HCT116 (cell line): Measurements from ENCODE around the gene HSF4. TPM values are rescaled to one million over a fixed set of nuclear protein-coding genes. Genes with fewer than 3 reads are reported as not detected.

Source experiments
- ATAC-seq: fragments of 200-7000 bp; cut with Tn5 transposase; 2 replicates; pipeline ENCODE4 v1.9.1; 2020; ENCODE audit warnings: mild to moderate bottlenecking, moderate library complexity
- BruUV-seq: library from RNA; stranded (reverse); fragments of 400-500 nt; replicated peaks from 2 replicates; lab custom pipeline; 2021; lab: Mats Ljungman, UMichigan
- CTCF ChIA-PET: fragments of 300-600 bp; sonication (Branson Sonifier 250); formaldehyde crosslinking; loops from one replicate; lab custom pipeline; 2021; ENCODE audit warnings: antibody characterized with exemption; lab: Charles Lee
- POLR2A ChIA-PET: fragments of 300-600, 350-600 bp; sonication (Branson Sonifier 250); formaldehyde crosslinking; loops from one replicate; lab custom pipeline; 2021; ENCODE audit warnings: antibody characterized with exemption; lab: Charles Lee
- RAD21 ChIA-PET, 2 experiments: fragments of 300-600 bp; sonication (Branson Sonifier 250); formaldehyde crosslinking; loops; one replicate each; lab custom pipeline; 2023; ENCODE audit warnings: low total read pairs in 2 of 2; ENCODE audit not compliant: uncharacterized antibody in 2 of 2, unreplicated experiment in 2 of 2, low non-redundant PET in 1 of 2; lab: Charles Lee
- DNase-seq: peaks from one replicate; pipeline ENCODE4 v3.0.0-alpha.2; 2010; ENCODE audit warnings: low read depth, low spot score
- H2AFZ ChIP-seq: fragments of 200-600 bp; shearing (Covaris generic), sonication (generic); 2 replicates; pipeline ENCODE4 v1.6.1; 2017; ENCODE audit warnings: low read depth, mixed run types, mixed read lengths, antibody characterized with exemption, low read length; ENCODE audit not compliant: poor library complexity, severe bottlenecking
- H3K27ac ChIP-seq: 2 replicates; pipeline ENCODE4 v1.5.1; 2012; ENCODE audit warnings: low read depth, low read length
- H3K27me3 ChIP-seq: fragments of 200-600 bp; sonication (generic); 2 replicates; pipeline ENCODE4 v1.6.1; 2016; ENCODE audit warnings: mixed run types, low read length, mixed read lengths; ENCODE audit not compliant: insufficient read depth
- H3K36me3 ChIP-seq, 2 experiments: fragments of 200-500 bp in 1 of 2; fragments of 200-600 bp in 1 of 2; sonication (Bioruptor generic) in 1 of 2; sonication (generic) in 1 of 2; 2 replicates each; pipeline versions ENCODE4 v1.5.1 to v1.6.1; 2014 to 2016; ENCODE audit warnings: low read length in 2 of 2, inconsistent platforms in 1 of 2, mixed read lengths in 1 of 2, mixed run types in 1 of 2; ENCODE audit not compliant: insufficient read depth in 2 of 2, control insufficient read depth in 1 of 2
- H3K4me1 ChIP-seq, 2 experiments: fragments of 200-600 bp in 1 of 2; sonication (generic) in 1 of 2; 2 replicates each; pipeline versions ENCODE4 v1.5.1 to v1.6.1; 2012 to 2017; ENCODE audit warnings: low read length in 2 of 2, inconsistent platforms in 1 of 2, mild to moderate bottlenecking in 1 of 2, mixed read lengths in 1 of 2, mixed run types in 1 of 2, moderate library complexity in 1 of 2; ENCODE audit not compliant: insufficient read depth in 2 of 2, control insufficient read depth in 1 of 2
- H3K4me2 ChIP-seq: fragments of 200-600 bp; sonication (generic); 2 replicates; pipeline ENCODE4 v1.6.1; 2017; ENCODE audit warnings: mixed run types, low read length, mixed read lengths
- H3K4me3 ChIP-seq, 2 experiments: fragments of 200-600 bp in 1 of 2; sonication (generic) in 1 of 2; replicated peaks in 1 of 2; 2 replicates each; pipeline ENCODE4 v1.5.1; 2011 to 2016; ENCODE audit warnings: low read length in 2 of 2, control low read depth in 1 of 2, low read depth in 1 of 2, mild to moderate bottlenecking in 1 of 2, mixed read lengths in 1 of 2, mixed run types in 1 of 2
- H3K79me2 ChIP-seq: fragments of 200-600 bp; sonication (generic); 2 replicates; pipeline ENCODE4 v1.6.1; 2017; ENCODE audit warnings: mild to moderate bottlenecking, mixed run types, low read length, moderate library complexity, mixed read lengths; ENCODE audit not compliant: insufficient read depth
- H3K9ac ChIP-seq: fragments of 200-600 bp; sonication (generic); 2 replicates; pipeline ENCODE4 v1.6.1; 2016; ENCODE audit warnings: low read length, mixed read lengths
- H3K9me2 ChIP-seq: fragments of 200-600 bp; sonication (generic), shearing (Covaris generic); 2 replicates; pipeline ENCODE4 v1.6.1; 2017; ENCODE audit warnings: mixed run types, mild to moderate bottlenecking, moderate library complexity; ENCODE audit not compliant: insufficient read depth
- H3K9me3 ChIP-seq, 2 experiments: fragments of 200-500 bp in 1 of 2; fragments of 200-600 bp in 1 of 2; sonication (Bioruptor generic) in 1 of 2; sonication (generic) in 1 of 2; 2 replicates each; pipeline ENCODE4 v1.6.1; 2014 to 2017; ENCODE audit warnings: low read length in 2 of 2, mixed read lengths in 2 of 2, inconsistent platforms in 1 of 2, low read depth in 1 of 2, mild to moderate bottlenecking in 1 of 2, mixed run types in 1 of 2, moderate library complexity in 1 of 2; ENCODE audit not compliant: control insufficient read depth in 1 of 2, insufficient read depth in 1 of 2
- H4K20me1 ChIP-seq: fragments of 200-600 bp; sonication (generic), shearing (Covaris generic); 2 replicates; pipeline ENCODE4 v1.6.1; 2017; ENCODE audit warnings: mixed run types, mild to moderate bottlenecking, moderate library complexity; ENCODE audit not compliant: insufficient read depth
- ATF3 ChIP-seq: IDR thresholded peaks from 2 replicates; pipeline ENCODE4 v1.6.1; 2012
- CBX3 ChIP-seq: IDR thresholded peaks from 2 replicates; pipeline ENCODE4 v1.6.1; 2012; ENCODE audit warnings: low read depth
- CEBPB ChIP-seq: IDR thresholded peaks from 2 replicates; pipeline ENCODE4 v1.6.1; 2012; ENCODE audit warnings: low read depth
- CTCF ChIP-seq, 3 experiments: fragments of 200-600 bp in 1 of 3; sonication (generic) in 1 of 3; IDR thresholded peaks in 2 of 3; conservative IDR thresholded peaks in 1 of 3; 2 replicates each; pipeline ENCODE4 v1.5.1; 2012 to 2017; ENCODE audit warnings: low read depth in 2 of 3, low read length in 2 of 3, antibody characterized with exemption in 1 of 3, borderline replicate concordance in 1 of 3, control low read depth in 1 of 3, mild to moderate bottlenecking in 1 of 3, mixed read lengths in 1 of 3, mixed run types in 1 of 3, moderate library complexity in 1 of 3; ENCODE audit not compliant: insufficient read depth in 1 of 3
- EGR1 ChIP-seq: IDR thresholded peaks from 2 replicates; pipeline ENCODE4 v1.6.1; 2012; ENCODE audit warnings: low read depth
- ELF1 ChIP-seq: IDR thresholded peaks from 2 replicates; pipeline ENCODE4 v1.6.1; 2012; ENCODE audit warnings: low read depth, borderline replicate concordance
- EZH2 ChIP-seq: fragments of 200-600 bp; sonication (generic); IDR thresholded peaks from 2 replicates; pipeline ENCODE4 v1.6.1; 2017; ENCODE audit warnings: antibody characterized with exemption, mixed run types
- EZH2phosphoT487 ChIP-seq: fragments of 200-600 bp; IDR thresholded peaks from 2 replicates; pipeline ENCODE4 v1.6.1; 2018; ENCODE audit warnings: antibody characterized with exemption, borderline replicate concordance
- FOSL1 ChIP-seq: IDR thresholded peaks from 2 replicates; pipeline ENCODE4 v1.6.1; 2012; ENCODE audit warnings: low read depth
- POLR2A ChIP-seq: IDR thresholded peaks from 2 replicates; pipeline ENCODE4 v1.7.0; 2011; ENCODE audit warnings: borderline replicate concordance; ENCODE audit not compliant: insufficient read depth, insufficient read length; ENCODE audit errors: extremely low read depth
- POLR2AphosphoS5 ChIP-seq: IDR thresholded peaks from 2 replicates; pipeline ENCODE4 v1.6.1; 2011; ENCODE audit warnings: mild to moderate bottlenecking, low read depth, low read length, moderate library complexity
- SIN3A ChIP-seq: IDR thresholded peaks from 2 replicates; pipeline ENCODE4 v1.6.1; 2012; ENCODE audit warnings: low read depth
- SP1 ChIP-seq: IDR thresholded peaks from 2 replicates; pipeline ENCODE4 v1.6.1; 2012; ENCODE audit warnings: low read depth
- SRF ChIP-seq: IDR thresholded peaks from 2 replicates; pipeline ENCODE4 v1.6.1; 2012; ENCODE audit warnings: low read depth
- ZBTB33 ChIP-seq: IDR thresholded peaks from 2 replicates; pipeline ENCODE4 v1.6.1; 2011; ENCODE audit warnings: mild to moderate bottlenecking, low read length, moderate library complexity; ENCODE audit not compliant: insufficient replicate concordance; ENCODE audit errors: extremely low read depth
- intact Hi-C: fragments of 100-400 bp; cut with micrococcal nuclease; formaldehyde crosslinking; loops from 2 replicates; pipeline ENCODE4 v1.10.0; 2022
- total RNA-seq: library from RNA; stranded (reverse); gene quantifications from one replicate; pipeline ENCODE4 v1.2.1, GENCODE V29; 2021; ENCODE audit not compliant: unreplicated experiment

HSF4 gene
- total RNA-seq, 1 experiment from 2014 or later, result 46.6 TPM

- Histone ChIP-seq H3K79me2 (peaks cover 8% of the 10 kb centered on the region; the same call in 1 of the 2 replicates), H3K9me2 (no peaks in the 10 kb centered on the region), H3K36me3 (no peaks in the 10 kb centered on the region), H2AFZ (no peak overlapping the region), H3K4me2 (no peak overlapping the region), H3K4me1 (peaks cover 32 to 46% of the 10 kb centered on the region in 2 experiments), H4K20me1 (no peaks in the 10 kb centered on the region), H3K4me3 (no peak overlapping the region), H3K9me3 (no peaks in the 10 kb centered on the region), H3K27me3 (no peaks in the 10 kb centered on the region), H3K27ac (no peak overlapping the region), H3K9ac (no peak overlapping the region)
- intact Hi-C loops, result no loop called here
- no peak for TF ChIP-seq ELF1
- no peak for TF ChIP-seq POLR2A
- no peak for TF ChIP-seq SP1
- TF ChIP-seq ATF3, result no peak
- DNase-seq (no peak), ATAC-seq (no peak)
- no TSS peak for BruUV-seq
- ChIA-PET POLR2A (no interaction called here), RAD21 (no interaction called here), CTCF (interaction anchor here (1.5 to 5.6 kb wide), 2 partner anchors 9 to 150 kb away, joined by 4 to 52 read pairs; partner anchors contain the start of genes FBXL8 and TRADD)
Measured at GRCh38 chr16:67167588-67167987, 3.0 kb downstream of the HSF4 start.

- intact Hi-C loops, result no loop called here
- Histone ChIP-seq H3K4me3 (peak overlapping the region in 1 of 2 experiments; percentile 75; a peak in 1 of 4 replicates), H3K27me3 (no peaks in the 10 kb centered on the region)
Measured at GRCh38 chr16:67169011-67169451, 4.5 kb downstream of the HSF4 start.

More at GRCh38 chr16:67169011-67169451, 4.5 kb downstream of the HSF4 start:
- Histone ChIP-seq H3K4me2 (peak overlapping the region; percentile 100), H3K9me3 (no peaks in the 10 kb centered on the region), H4K20me1 (no peaks in the 10 kb centered on the region), H2AFZ (no peak overlapping the region), H3K9me2 (no peaks in the 10 kb centered on the region), H3K9ac (no peak overlapping the region), H3K79me2 (peaks cover 8% of the 10 kb centered on the region; the same call in 1 of the 2 replicates), H3K27ac (peak overlapping the region; percentile 81; the same call in 1 of the 2 replicates), H3K4me1 (peaks cover 37 to 59% of the 10 kb centered on the region in 2 experiments), H3K36me3 (no peaks in the 10 kb centered on the region)
- no peak for ATAC-seq
- no peak for DNase-seq
- TF ChIP-seq ZBTB33, result no peak
- no peak for TF ChIP-seq CEBPB
- no peak for TF ChIP-seq EGR1
- no peak for TF ChIP-seq CBX3
- TF ChIP-seq FOSL1, result no peak
- no peak for TF ChIP-seq SIN3A
- no peak for TF ChIP-seq CTCF (IDR thresholded peaks at IDR 0.05 in 2 of 3, conservative IDR thresholded peaks at IDR 0.05 in 1 of 3; ENCODE audit: borderline replicate concordance in 1 of 3, insufficient read depth in 1 of 3, low read depth in 2 of 3, low read length in 2 of 3)
- no peak for TF ChIP-seq EZH2
- no peak for TF ChIP-seq SRF
- TF ChIP-seq POLR2AphosphoS5, result no peak
- no peak for TF ChIP-seq EZH2phosphoT487
- no TSS peak for BruUV-seq
- POLR2A ChIA-PET, result interaction anchor here (1.9 to 2.1 kb wide), 2 partner anchors 9 to 29 kb away, joined by 9 to 17 read pairs; partner anchors contain the start of genes FBXL8 and TRADD
- CTCF ChIA-PET, result interaction anchor here (0.7 to 5.6 kb wide), 5 partner anchors 9 to 225 kb away, joined by 3 to 52 read pairs (median 4); partner anchors contain the start of genes FBXL8 and TRADD
- RAD21 ChIA-PET, result no interaction called here
